Coronary artery (tissue), 2 donors: Measurements from ENCODE around the gene ZNF618.
A peak's percentile ranks its signal among the peaks of the same experiment; 100 is the strongest.

ENCODE experiments used
- DNase-seq: peaks from one replicate; pipeline ENCODE4 v3.0.0-alpha.2; 2017; ENCODE audit warnings: low spot score
- H3K27ac ChIP-seq, 2 donors: fragments of 200-600 bp; sonication (generic); one replicate each; pipeline ENCODE4 v1.5.1; 2016 to 2019
- H3K4me3 ChIP-seq: fragments of 200-600 bp; sonication (generic); 2 replicates; pipeline ENCODE4 v1.5.1; 2016; ENCODE audit warnings: mild to moderate bottlenecking, moderate library complexity
- CTCF ChIP-seq: fragments of 200-600 bp; sonication (generic); IDR thresholded peaks from one replicate; pipeline ENCODE4 v1.5.1; 2019; ENCODE audit warnings: antibody characterized with exemption

Gene ZNF618

GRCh38 chr9:114098936-114099668 is 223.0 kb downstream of the ZNF618 start, which contains the start of gene KIF12:
Gene KIF12, minus strand, starts transcription at chr9:114099292. Its CDS starts 16 bp downstream, at chr9:114099276.
- H3K4me3 ChIP-seq = peak within 1 kb of the TSS; percentile 71
- H3K27ac ChIP-seq = no peak within 1 kb of the TSS
- no peak for DNase-seq
- no peak for TF ChIP-seq CTCF

- DNase-seq = no peak
- Histone ChIP-seq H3K27ac (no peak overlapping the region), H3K4me3 (no peak overlapping the region)
- TF ChIP-seq CTCF = no peak
Observed at GRCh38 chr9:114099669-114100270, 223.7 kb downstream of the ZNF618 start.

GRCh38 chr9:114100536-114100935 is 224.4 kb downstream of the ZNF618 start:
- H3K4me3 ChIP-seq = no peak overlapping the region
- no peak overlapping the region for H3K27ac ChIP-seq
- TF ChIP-seq CTCF = no peak
- no peak for DNase-seq

GRCh38 chr9:114102484-114102883 is 226.4 kb downstream of the ZNF618 start:
- DNase-seq = no peak
- no peak overlapping the region for H3K27ac ChIP-seq
- no peak for TF ChIP-seq CTCF
- H3K4me3 ChIP-seq = no peak overlapping the region

GRCh38 chr9:114105236-114105635 is 229.1 kb downstream of the ZNF618 start:
- no peak for DNase-seq
- no peak overlapping the region for H3K27ac ChIP-seq
- TF ChIP-seq CTCF = no peak
- no peak overlapping the region for H3K4me3 ChIP-seq
